K562 (cell line): ENCODE results near the gene PNMA8C. TPM values are rescaled to one million over a fixed set of nuclear protein-coding genes. Genes with fewer than 3 reads are reported as not detected.

ENCODE experiments used
- CBX1 ChIP-seq: sonication (generic); IDR thresholded peaks from 2 replicates; pipeline ENCODE4 v1.6.1; 2016; ENCODE audit warnings: antibody characterized with exemption, low read depth, mild to moderate bottlenecking
- CREM ChIP-seq: IDR thresholded peaks from 2 replicates; pipeline ENCODE4 v1.6.1; 2014; ENCODE audit warnings: antibody characterized with exemption, low read depth
- MED1 ChIP-seq: sonication (generic); formaldehyde crosslinking; IDR thresholded peaks from 2 replicates; pipeline ENCODE4 v1.8.1; 2023; ENCODE audit warnings: missing genetic modification reagents, borderline replicate concordance
- MTA2 ChIP-seq: fragments of 450-650 bp; IDR thresholded peaks from 2 replicates; pipeline ENCODE4 v1.6.1; 2016; ENCODE audit warnings: low read depth
- NCOA6 ChIP-seq: fragments of 450-650 bp; IDR thresholded peaks from 2 replicates; pipeline ENCODE4 v1.6.1; 2017; ENCODE audit warnings: mild to moderate bottlenecking
- NFIX ChIP-seq: fragments of 250-450 bp; sonication (Bioruptor Pico); IDR thresholded peaks from 2 replicates; pipeline ENCODE4 v1.4.0; 2020; ENCODE audit warnings: low read depth, mild to moderate bottlenecking, moderate library complexity
- RBM17 ChIP-seq: fragments of 200-400 bp; formaldehyde crosslinking; IDR thresholded peaks from 2 replicates; pipeline ENCODE4 v1.6.1; 2017; ENCODE audit warnings: low read depth, mild to moderate bottlenecking, low read length, borderline replicate concordance
- SFPQ ChIP-seq: fragments of 200-400 bp; formaldehyde crosslinking; IDR thresholded peaks from 2 replicates; pipeline ENCODE4 v1.6.1; 2017; ENCODE audit warnings: mild to moderate bottlenecking, low read depth, low read length, moderate library complexity
- TBL1XR1 ChIP-seq, 2 experiments: IDR thresholded peaks; 2 replicates each; pipeline ENCODE4 v1.6.1; 2012; ENCODE audit warnings: improper control_type of control experiment in 2 of 2, low read length in 2 of 2, mild to moderate bottlenecking in 1 of 2
- polyA plus RNA-seq, 8 experiments: library from polyadenylated mRNA; depleted of rRNA in 4 of 8; stranded (reverse) in 5 of 8; unstranded in 3 of 8; fragments of >200 nt; fragmentation: Nextera tagmentation in 2 of 8; fragmentation: Illumina TruSeq in 1 of 8; extraction: Ambion mirVana in 2 of 8; extraction: Trizol in 1 of 8; gene quantifications; 2 replicates each; pipeline versions ENCODE4 v1.2.1 to v1.2.3, GENCODE V29; 2011 to 2014; ENCODE audit warnings: inconsistent platforms in 1 of 8, missing spikeins in 1 of 8
- total RNA-seq, 7 experiments: library from RNA; depleted of rRNA in 6 of 7; stranded (reverse); fragments of >200 nt in 6 of 7; fragmentation: Illumina TruSeq in 2 of 7; extraction: Trizol in 2 of 7; gene quantifications; 2 replicates each; pipeline versions ENCODE4 v1.2.1 to v1.2.3, GENCODE V29; 2011 to 2021; ENCODE audit warnings: low replicate concordance in 1 of 7
- TF ChIP-seq, protein P1 (sequence below): fragments of 250-450 bp; sonication (Bioruptor Pico); IDR thresholded peaks from 2 replicates; pipeline ENCODE4 v1.5.0; 2021; ENCODE audit warnings: mild to moderate bottlenecking, moderate library complexity
- TF ChIP-seq, protein P2 (sequence below): IDR thresholded peaks from 2 replicates; pipeline ENCODE4 v1.6.1; 2011; ENCODE audit not compliant: insufficient read length; ENCODE audit errors: extremely low read depth
- TF ChIP-seq, protein P3 (sequence below): sonication (generic); formaldehyde crosslinking; IDR thresholded peaks from 2 replicates; pipeline ENCODE4 v1.8.0; 2023; ENCODE audit warnings: missing genetic modification reagents, mild to moderate bottlenecking, borderline replicate concordance

Gene PNMA8C
- total and polyA plus RNA-seq, 9 of the 15 experiments (the other 6 are each of a cell fraction or from before 2014, with no cell fraction given): 0.04 to 0.05 (median 0.05) TPM; not detected in 6

DNA sequence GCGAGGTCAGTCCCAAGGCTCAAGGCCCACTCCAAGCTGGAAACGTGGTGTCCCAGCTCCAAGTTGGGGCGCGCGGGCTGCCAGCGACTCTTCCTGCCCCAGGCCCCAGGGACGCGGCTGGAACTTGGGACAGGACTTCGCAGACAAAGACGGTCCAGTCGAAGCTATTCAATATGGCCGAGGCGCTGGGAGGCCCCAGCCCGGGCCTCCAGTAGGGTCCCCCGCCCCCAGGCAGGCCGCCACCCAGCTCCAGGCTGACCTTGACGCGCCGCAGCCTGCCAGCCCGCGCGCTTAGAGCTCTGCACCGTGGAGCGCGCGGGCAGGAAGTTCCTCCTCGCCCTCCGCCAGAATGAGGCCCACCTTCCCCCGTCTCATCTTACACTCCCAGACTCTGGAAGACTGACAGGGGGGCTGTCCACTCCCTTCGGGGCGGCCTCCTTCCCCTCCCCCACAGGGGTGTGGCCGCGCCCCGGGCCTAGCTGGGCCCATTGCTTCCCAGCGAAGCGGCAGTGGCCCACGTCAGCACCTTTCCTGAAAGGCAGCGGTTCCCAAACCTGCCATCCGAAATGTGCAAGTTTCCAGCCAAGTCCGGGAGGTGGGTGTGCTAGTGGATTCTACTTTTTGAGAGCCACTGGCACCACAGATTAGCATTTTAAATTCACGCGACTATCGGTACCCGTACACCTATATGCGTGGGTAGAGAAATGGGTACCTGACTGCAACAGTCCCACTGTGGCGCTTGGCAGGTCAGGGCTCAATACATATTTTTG lies 15.3 kb downstream of the PNMA8C start, which contains the start of gene CCDC8 (continued):
- TF ChIP-seq, protein P1, sequence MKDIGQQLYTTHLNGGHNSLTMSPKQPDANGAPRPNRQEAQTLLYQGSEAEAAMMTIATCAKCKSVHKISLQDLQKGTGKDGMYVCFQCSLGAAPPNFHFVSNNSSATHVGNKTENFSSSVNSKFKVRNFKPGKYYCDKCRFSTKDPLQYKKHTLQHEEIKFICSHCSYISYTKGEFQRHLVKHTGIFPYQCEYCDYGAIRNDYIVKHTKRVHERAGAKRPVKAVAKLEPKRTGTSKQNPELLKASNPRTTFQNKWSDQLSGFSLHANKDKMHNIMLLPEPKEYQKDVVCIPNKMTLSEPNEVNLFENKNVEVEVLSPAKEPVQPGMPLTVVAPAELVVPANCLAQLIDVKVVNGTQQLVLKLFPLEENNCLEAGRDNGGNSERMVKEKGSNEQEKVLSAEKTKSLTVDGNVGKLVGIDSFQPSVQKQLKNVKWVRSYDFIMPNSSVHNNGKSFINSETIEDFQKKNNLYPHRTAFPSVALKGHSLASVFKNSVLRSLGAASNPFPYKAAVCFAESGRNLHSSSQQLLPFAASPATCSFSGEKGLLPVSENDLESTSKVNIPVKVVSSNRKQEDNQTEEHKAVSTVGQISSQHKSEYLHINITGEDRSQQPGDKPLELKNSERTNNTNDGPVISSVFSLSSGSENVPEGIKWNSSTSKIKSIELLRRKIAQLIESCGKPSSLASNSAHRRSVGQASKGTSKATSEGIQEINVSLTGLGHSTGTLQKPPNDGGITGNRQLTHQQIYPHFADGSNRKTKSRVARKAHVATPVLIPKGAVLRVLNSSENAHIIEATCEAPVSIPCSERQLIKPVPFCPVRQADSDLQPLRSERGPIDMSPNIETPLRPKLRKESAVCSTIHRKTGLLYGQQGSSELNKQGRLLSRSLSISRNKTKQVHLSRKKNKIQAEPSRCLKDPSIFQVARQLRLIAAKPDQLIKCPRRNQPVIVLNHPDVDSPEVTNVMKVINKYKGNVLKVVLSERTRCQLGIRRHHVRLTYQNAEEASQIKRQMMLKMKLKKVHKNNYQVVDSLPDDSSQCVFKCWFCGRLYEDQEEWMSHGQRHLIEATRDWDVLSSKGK (CRISPR knock-in tag): no peak
- TF ChIP-seq, protein P2, sequence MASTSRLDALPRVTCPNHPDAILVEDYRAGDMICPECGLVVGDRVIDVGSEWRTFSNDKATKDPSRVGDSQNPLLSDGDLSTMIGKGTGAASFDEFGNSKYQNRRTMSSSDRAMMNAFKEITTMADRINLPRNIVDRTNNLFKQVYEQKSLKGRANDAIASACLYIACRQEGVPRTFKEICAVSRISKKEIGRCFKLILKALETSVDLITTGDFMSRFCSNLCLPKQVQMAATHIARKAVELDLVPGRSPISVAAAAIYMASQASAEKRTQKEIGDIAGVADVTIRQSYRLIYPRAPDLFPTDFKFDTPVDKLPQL: no peak
- TF ChIP-seq SFPQ: no peak
- TF ChIP-seq CREM: peak; percentile 83
- no peak; the same call in 1 of the 2 replicates for TF ChIP-seq CBX1
- TF ChIP-seq, protein P3, sequence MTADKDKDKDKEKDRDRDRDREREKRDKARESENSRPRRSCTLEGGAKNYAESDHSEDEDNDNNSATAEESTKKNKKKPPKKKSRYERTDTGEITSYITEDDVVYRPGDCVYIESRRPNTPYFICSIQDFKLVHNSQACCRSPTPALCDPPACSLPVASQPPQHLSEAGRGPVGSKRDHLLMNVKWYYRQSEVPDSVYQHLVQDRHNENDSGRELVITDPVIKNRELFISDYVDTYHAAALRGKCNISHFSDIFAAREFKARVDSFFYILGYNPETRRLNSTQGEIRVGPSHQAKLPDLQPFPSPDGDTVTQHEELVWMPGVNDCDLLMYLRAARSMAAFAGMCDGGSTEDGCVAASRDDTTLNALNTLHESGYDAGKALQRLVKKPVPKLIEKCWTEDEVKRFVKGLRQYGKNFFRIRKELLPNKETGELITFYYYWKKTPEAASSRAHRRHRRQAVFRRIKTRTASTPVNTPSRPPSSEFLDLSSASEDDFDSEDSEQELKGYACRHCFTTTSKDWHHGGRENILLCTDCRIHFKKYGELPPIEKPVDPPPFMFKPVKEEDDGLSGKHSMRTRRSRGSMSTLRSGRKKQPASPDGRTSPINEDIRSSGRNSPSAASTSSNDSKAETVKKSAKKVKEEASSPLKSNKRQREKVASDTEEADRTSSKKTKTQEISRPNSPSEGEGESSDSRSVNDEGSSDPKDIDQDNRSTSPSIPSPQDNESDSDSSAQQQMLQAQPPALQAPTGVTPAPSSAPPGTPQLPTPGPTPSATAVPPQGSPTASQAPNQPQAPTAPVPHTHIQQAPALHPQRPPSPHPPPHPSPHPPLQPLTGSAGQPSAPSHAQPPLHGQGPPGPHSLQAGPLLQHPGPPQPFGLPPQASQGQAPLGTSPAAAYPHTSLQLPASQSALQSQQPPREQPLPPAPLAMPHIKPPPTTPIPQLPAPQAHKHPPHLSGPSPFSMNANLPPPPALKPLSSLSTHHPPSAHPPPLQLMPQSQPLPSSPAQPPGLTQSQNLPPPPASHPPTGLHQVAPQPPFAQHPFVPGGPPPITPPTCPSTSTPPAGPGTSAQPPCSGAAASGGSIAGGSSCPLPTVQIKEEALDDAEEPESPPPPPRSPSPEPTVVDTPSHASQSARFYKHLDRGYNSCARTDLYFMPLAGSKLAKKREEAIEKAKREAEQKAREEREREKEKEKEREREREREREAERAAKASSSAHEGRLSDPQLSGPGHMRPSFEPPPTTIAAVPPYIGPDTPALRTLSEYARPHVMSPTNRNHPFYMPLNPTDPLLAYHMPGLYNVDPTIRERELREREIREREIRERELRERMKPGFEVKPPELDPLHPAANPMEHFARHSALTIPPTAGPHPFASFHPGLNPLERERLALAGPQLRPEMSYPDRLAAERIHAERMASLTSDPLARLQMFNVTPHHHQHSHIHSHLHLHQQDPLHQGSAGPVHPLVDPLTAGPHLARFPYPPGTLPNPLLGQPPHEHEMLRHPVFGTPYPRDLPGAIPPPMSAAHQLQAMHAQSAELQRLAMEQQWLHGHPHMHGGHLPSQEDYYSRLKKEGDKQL: no peak
- TF ChIP-seq MTA2: no peak
- no peak for TF ChIP-seq NFIX (CRISPR knock-in tag)
- TF ChIP-seq MED1: no peak
- no peak for TF ChIP-seq RBM17
- no peak for TF ChIP-seq NCOA6
- TF ChIP-seq TBL1XR1 (IDR thresholded peaks at IDR 0.05; ENCODE audit: low read length in 2 of 2): no peak
